ENCODE data around the gene ANTXR2.

DNA sequence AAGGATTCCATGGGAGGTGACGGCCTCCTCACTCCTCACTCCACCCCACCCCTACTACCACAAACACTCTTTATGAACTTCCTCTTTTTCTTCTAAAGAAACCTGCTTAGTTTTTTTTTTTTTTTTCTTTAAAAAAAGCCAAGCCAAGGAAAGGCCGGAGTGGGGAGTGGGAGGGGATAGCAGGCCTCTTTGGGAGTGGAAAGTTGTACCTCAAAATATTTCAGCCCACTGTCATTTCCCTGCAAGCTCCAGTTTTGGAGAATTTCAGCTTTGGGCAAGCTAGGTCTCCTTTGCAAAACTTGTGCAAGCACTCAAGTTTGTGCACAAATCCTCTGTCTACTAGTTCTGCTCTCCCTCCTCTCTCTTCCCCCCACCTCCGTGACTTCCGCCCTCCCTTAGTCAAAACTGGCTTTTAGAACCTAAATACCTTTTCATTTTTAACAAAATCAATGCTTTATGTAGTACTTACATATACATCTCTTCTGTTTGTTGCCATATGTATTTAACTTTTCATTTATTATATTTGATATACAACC lies 512 bp upstream of the ANTXR2 start:
- TF ChIP-seq TARDBP (IDR thresholded peaks at IDR 0.05) (no peak), CHD1 (IDR thresholded peaks at IDR 0.05; ENCODE audit: low read length) (no peak), EZH2 (IDR thresholded peaks at IDR 0.05; ENCODE audit: borderline replicate concordance, low read depth, low read length) (no peak), FOXA3 (CRISPR knock-in tag; conservative IDR thresholded peaks at IDR 0.05 in 1 of 2, IDR thresholded peaks at IDR 0.05 in 1 of 2) (no peak), ARID2 (IDR thresholded peaks at IDR 0.05) (no peak), NR3C1 (CRISPR knock-in tag; IDR thresholded peaks at IDR 0.05) (no peak), GABPA (tag; conservative IDR thresholded peaks at IDR 0.05; ENCODE audit: low read depth) (0 out of 2 replicates have a peak, but pooled peaks have one; percentile 5), BACH1 (tag; IDR thresholded peaks at IDR 0.05) (no peak)
- TF ChIP-seq, protein P1, sequence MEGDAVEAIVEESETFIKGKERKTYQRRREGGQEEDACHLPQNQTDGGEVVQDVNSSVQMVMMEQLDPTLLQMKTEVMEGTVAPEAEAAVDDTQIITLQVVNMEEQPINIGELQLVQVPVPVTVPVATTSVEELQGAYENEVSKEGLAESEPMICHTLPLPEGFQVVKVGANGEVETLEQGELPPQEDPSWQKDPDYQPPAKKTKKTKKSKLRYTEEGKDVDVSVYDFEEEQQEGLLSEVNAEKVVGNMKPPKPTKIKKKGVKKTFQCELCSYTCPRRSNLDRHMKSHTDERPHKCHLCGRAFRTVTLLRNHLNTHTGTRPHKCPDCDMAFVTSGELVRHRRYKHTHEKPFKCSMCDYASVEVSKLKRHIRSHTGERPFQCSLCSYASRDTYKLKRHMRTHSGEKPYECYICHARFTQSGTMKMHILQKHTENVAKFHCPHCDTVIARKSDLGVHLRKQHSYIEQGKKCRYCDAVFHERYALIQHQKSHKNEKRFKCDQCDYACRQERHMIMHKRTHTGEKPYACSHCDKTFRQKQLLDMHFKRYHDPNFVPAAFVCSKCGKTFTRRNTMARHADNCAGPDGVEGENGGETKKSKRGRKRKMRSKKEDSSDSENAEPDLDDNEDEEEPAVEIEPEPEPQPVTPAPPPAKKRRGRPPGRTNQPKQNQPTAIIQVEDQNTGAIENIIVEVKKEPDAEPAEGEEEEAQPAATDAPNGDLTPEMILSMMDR (IDR thresholded peaks at IDR 0.05 in 2 of 3, conservative IDR thresholded peaks at IDR 0.05 in 1 of 3; ENCODE audit: insufficient read depth in 2 of 3, low read depth in 1 of 3, low read length in 3 of 3) = no peak
- TF ChIP-seq, protein P2, sequence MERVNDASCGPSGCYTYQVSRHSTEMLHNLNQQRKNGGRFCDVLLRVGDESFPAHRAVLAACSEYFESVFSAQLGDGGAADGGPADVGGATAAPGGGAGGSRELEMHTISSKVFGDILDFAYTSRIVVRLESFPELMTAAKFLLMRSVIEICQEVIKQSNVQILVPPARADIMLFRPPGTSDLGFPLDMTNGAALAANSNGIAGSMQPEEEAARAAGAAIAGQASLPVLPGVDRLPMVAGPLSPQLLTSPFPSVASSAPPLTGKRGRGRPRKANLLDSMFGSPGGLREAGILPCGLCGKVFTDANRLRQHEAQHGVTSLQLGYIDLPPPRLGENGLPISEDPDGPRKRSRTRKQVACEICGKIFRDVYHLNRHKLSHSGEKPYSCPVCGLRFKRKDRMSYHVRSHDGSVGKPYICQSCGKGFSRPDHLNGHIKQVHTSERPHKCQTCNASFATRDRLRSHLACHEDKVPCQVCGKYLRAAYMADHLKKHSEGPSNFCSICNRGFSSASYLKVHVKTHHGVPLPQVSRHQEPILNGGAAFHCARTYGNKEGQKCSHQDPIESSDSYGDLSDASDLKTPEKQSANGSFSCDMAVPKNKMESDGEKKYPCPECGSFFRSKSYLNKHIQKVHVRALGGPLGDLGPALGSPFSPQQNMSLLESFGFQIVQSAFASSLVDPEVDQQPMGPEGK (CRISPR knock-in tag; IDR thresholded peaks at IDR 0.05; ENCODE audit: borderline replicate concordance) = no peak

Data from K562 (cell line).